Esophagus muscularis mucosa (tissue), 4 donors: ENCODE measurements around the gene GTF2F1. TPM values are rescaled to one million over a fixed set of nuclear protein-coding genes. Genes with fewer than 3 reads are reported as not detected.

Source experiments
- DNase-seq: peaks from one replicate; pipeline ENCODE4 v3.0.0-alpha.2; 2017; ENCODE audit errors: extremely low spot score
- H3K27ac ChIP-seq, 4 donors: fragments of 200-600 bp; sonication (generic); replicated peaks in 1 of 4; 1 replicate in 3 of 4; 2 replicates in 1 of 4; pipeline ENCODE4 v1.5.1; 2016 to 2019; ENCODE audit warnings: mild to moderate bottlenecking in 1 of 4
- H3K27me3 ChIP-seq, 4 donors: fragments of 200-600 bp; sonication (generic); one replicate each; pipeline versions ENCODE4 v1.5.1 to v1.6.0; 2016 to 2019
- H3K36me3 ChIP-seq, 4 donors: fragments of 200-600 bp; sonication (generic); one replicate each; pipeline ENCODE4 v1.5.1; 2016 to 2019
- H3K4me1 ChIP-seq, 4 donors: fragments of 200-600 bp; sonication (generic); one replicate each; pipeline ENCODE4 v1.5.1; 2016 to 2019
- H3K4me3 ChIP-seq, 4 donors: fragments of 200-600 bp; sonication (generic); 1 replicate in 2 of 4; 2 replicates in 2 of 4; pipeline ENCODE4 v1.5.1; 2016 to 2019; ENCODE audit warnings: mild to moderate bottlenecking in 4 of 4, moderate library complexity in 1 of 4
- H3K9me3 ChIP-seq, 4 donors: fragments of 200-600 bp; sonication (generic); 1 replicate in 3 of 4; 2 replicates in 1 of 4; pipeline ENCODE4 v1.5.1; 2016 to 2019
- EP300 ChIP-seq: sonication (generic); formaldehyde crosslinking; IDR thresholded peaks from one replicate; pipeline ENCODE4 v1.6.1; 2017; ENCODE audit warnings: antibody characterized with exemption
- POLR2A ChIP-seq: fragments of 450-650 bp; IDR thresholded peaks from one replicate; pipeline ENCODE4 v1.6.1; 2017; ENCODE audit warnings: antibody characterized with exemption, moderate library complexity, mild to moderate bottlenecking, low read depth
- POLR2AphosphoS5 ChIP-seq, 2 donors: sonication (generic); formaldehyde crosslinking; IDR thresholded peaks; one replicate each; pipeline ENCODE4 v1.6.1; 2017; ENCODE audit warnings: antibody characterized with exemption in 2 of 2
- WGBS: methylation state at CpG from one replicate; pipeline ENCODE4 v1.1.5; 2018; 5-methylcytosine and 5-hydroxymethylcytosine counted together
- intact Hi-C: fragments of 100-400 bp; cut with DNase I; formaldehyde crosslinking; loops from one replicate; pipeline ENCODE4 v1.15.1; 2023
- small RNA-seq, 3 donors: library from RNA; depleted of rRNA; stranded (forward); fragments of <200 nt; gene quantifications; one replicate each; pipeline ENCODE3, GENCODE V24; 2016
- total RNA-seq, 4 donors: library from RNA; depleted of rRNA; stranded (reverse); fragments of >200 nt; gene quantifications; one replicate each; pipeline versions ENCODE4 v1.1.0 to v1.2.1, GENCODE V29; 2016
- TF ChIP-seq, protein P1 (sequence below), 3 experiments: fragments of 200-600 bp in 2 of 3; fragments of 450-650 bp in 1 of 3; sonication (generic) in 2 of 3; IDR thresholded peaks; one replicate each; pipeline ENCODE4 v1.5.1; 2017 to 2019; ENCODE audit warnings: antibody characterized with exemption in 3 of 3, mild to moderate bottlenecking in 2 of 3, moderate library complexity in 1 of 3

The GTF2F1 gene
- total RNA-seq, 4 donors from 2014 or later, result 43.6 to 61.0 (median 56.8) TPM

DNA sequence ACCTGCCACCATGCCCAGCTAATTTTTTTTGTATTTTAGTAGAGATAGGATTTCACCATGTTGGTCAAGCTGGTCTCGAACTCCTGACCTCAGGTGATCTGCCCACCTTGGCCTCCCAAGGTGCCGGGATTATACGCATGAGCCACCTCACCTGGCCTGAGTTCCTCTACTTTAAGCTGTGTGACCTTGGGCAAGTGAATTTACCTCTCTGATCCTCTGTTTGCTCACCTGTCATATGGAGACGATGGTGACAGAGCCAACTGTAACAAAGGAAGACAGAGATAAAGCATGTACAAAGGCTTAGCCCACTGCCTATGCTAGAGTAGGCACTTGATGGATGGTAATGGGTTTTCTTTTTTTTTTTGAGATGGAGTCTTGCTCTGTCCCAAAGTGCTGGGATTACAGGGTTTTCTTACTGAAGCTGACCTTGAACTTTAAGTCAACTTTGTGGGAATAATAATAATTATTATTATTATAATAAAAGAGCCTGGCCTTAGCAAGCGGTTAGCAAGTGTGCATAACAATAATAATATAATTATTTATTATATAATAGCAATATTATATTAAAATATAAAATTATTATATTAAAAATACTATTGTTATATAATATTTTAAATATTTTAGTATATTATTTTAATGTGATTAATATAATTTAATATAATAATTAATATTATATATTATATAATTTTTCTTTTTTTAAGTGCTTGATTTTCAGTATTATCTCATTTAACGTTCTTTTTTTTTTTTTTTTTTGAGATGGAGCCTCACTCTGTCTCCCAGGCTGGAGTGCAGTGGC lies 58.3 kb downstream of the GTF2F1 start:
- intact Hi-C loops, result no loop called here
- TF ChIP-seq EP300, result no peak
- no peak for DNase-seq
- H3K27me3 ChIP-seq, result peaks cover 0 to 5% (median 0%) of the 10 kb centered on the region in 4 donors
- H3K9me3 ChIP-seq, result no peaks in the 10 kb centered on the region
- H3K36me3 ChIP-seq, result no peaks in the 10 kb centered on the region
- H3K27ac ChIP-seq, result no peak overlapping the region
- no peak overlapping the region for H3K4me3 ChIP-seq
- 91% methylated on average over 6 of the region's 6 CpGs for WGBS
- H3K4me1 ChIP-seq, result no peaks in the 10 kb centered on the region

DNA sequence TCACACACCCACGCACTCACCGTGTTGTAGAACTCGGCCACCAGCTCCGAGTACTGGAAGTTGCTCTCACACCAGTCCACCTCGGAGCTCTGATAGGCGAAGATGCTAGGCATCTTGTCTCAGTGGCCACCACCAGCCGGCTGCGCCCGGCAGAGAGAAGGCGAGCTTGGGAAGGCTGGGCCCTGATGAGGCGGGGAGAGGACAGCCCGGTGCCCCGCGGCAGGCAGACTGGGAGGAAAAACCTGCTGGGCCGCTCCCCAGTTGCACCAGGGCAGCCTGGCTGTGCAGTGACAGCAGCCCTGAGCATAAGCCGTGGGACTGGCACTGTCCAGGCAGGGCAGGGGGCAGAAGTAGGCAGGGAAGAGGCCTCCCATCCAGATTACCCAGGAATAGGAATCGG lies 59.5 kb downstream of the GTF2F1 start, which contains the start of gene ACER1:
ACER1 (minus strand) TSS at position 174 of the 400 bp plus-strand sequence; CDS start at position 113, 61 bp downstream.
- Histone ChIP-seq H3K4me3 (no peak within 1 kb of the TSS), H3K27me3 (peaks cover 0 to 5% (median 0%) of the 10 kb centered on the region in 4 donors), H3K9me3 (no peaks in the 10 kb centered on the region), H3K4me1 (no peaks in the 10 kb centered on the region), H3K36me3 (no peaks in the 10 kb centered on the region), H3K27ac (no peak within 1 kb of the TSS)
- 85% methylated on average over 16 of the region's 17 CpGs for WGBS
- TF ChIP-seq, protein P1, sequence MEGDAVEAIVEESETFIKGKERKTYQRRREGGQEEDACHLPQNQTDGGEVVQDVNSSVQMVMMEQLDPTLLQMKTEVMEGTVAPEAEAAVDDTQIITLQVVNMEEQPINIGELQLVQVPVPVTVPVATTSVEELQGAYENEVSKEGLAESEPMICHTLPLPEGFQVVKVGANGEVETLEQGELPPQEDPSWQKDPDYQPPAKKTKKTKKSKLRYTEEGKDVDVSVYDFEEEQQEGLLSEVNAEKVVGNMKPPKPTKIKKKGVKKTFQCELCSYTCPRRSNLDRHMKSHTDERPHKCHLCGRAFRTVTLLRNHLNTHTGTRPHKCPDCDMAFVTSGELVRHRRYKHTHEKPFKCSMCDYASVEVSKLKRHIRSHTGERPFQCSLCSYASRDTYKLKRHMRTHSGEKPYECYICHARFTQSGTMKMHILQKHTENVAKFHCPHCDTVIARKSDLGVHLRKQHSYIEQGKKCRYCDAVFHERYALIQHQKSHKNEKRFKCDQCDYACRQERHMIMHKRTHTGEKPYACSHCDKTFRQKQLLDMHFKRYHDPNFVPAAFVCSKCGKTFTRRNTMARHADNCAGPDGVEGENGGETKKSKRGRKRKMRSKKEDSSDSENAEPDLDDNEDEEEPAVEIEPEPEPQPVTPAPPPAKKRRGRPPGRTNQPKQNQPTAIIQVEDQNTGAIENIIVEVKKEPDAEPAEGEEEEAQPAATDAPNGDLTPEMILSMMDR (IDR thresholded peaks at IDR 0.05), result no peak
- TF ChIP-seq POLR2AphosphoS5 (IDR thresholded peaks at IDR 0.05), result no peak
- no peak for TF ChIP-seq POLR2A
- TF ChIP-seq EP300, result no peak
- DNase-seq, result no peak
- intact Hi-C loops, result no loop called here

Small RNA genes lying within 50 kb of the gene (small RNA-seq; reads per million reads assigned to genes)
- gene MIR6790, result 0 to 0.08 (median 0) reads per million in 3 donors
- 0 to 0.08 (median 0) reads per million in 3 donors for gene MIR6885

Other genes starting within 250 kb of the GTF2F1 start
- 10 to 100 TPM; 21.5 to 46.9 (median 33.4) TPM for gene MLLT1, start 113.2 kb downstream of the GTF2F1 start, total RNA-seq
- not detected for gene ACER1, start 59.6 kb downstream of the GTF2F1 start, total RNA-seq
- 100 to 1,000 TPM in 2 of 4 donors, 10 to 100 TPM in 2; 77.2 to 111 (median 94.2) TPM for gene CLPP, start 31.6 kb downstream of the GTF2F1 start, total RNA-seq
- 100 to 1,000 TPM in 1 of 4 donors, 10 to 100 TPM in 3; 55.2 to 109 (median 71.8) TPM for gene ALKBH7, start 20.4 kb downstream of the GTF2F1 start, total RNA-seq
- gene PSPN, start 17.2 kb downstream of the GTF2F1 start, total RNA-seq, result 1 to 10 TPM; 1.3 to 3.7 (median 2.4) TPM
- gene KHSRP, start 31.6 kb upstream of the GTF2F1 start, total RNA-seq, result 100 to 1,000 TPM; 105 to 202 (median 148) TPM
- 1 to 10 TPM in 1 of 4 donors, under 1 TPM in 2, not detected in 1; 0.32 to 2.4 (median 0.66) TPM for gene SLC25A41, start 40.6 kb upstream of the GTF2F1 start, total RNA-seq
- 100 to 1,000 TPM; 215 to 412 (median 315) TPM for gene SLC25A23, start 66.6 kb upstream of the GTF2F1 start, total RNA-seq
- gene CRB3, start 71.1 kb upstream of the GTF2F1 start, total RNA-seq, result 1 to 10 TPM in 3 of 4 donors, not detected in 1; 1.8 to 2.7 (median 2.4) TPM
- 1 to 10 TPM in 2 of 4 donors, under 1 TPM in 2; 0.13 to 2.8 (median 1.1) TPM for gene DENND1C, start 88.6 kb upstream of the GTF2F1 start, total RNA-seq
- 1 to 10 TPM; 1.7 to 4.7 (median 3.4) TPM for gene TUBB4A, start 109.1 kb upstream of the GTF2F1 start, total RNA-seq
- gene TNFSF9, start 137.9 kb upstream of the GTF2F1 start, total RNA-seq, result 1 to 10 TPM in 1 of 4 donors, under 1 TPM in 2, not detected in 1; 0.29 to 2.7 (median 0.45) TPM
- gene CD70, start 198.0 kb upstream of the GTF2F1 start, total RNA-seq, result under 1 TPM in 2 of 4 donors, not detected in 2; 0.52 to 0.84 TPM